GM18867 (cell line): Measurements from ENCODE around the gene EDNRA.
A peak's percentile ranks its signal among the peaks of the same experiment; 100 is the strongest.

Experiments used
- ATAC-seq: cut with Tn5 transposase; IDR thresholded peaks from one replicate; pipeline ENCODE4 v1.9.1; 2021; ENCODE audit warnings: mild to moderate bottlenecking, moderate library complexity; ENCODE audit not compliant: unreplicated experiment

The EDNRA gene

DNA sequence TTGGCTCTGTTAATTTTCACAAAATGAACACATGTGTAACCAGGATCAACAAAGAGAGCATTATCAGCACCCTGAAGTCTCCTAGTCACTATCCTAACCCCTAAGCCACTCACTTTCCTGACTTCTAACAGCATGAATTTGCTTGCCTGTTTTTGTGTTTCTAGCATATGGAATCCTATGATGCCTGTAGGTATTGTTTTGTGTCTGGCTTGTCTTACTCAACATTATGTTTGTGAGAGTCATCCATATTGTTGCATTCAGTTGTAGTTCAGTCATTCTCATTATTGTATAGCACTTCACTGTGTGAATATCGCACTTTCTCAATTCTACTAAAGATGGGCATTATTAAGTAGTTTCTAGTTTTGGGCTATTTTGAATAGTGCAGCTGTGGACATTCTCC lies 15.6 kb downstream of the EDNRA start:
- ATAC-seq: no peak

DNA sequence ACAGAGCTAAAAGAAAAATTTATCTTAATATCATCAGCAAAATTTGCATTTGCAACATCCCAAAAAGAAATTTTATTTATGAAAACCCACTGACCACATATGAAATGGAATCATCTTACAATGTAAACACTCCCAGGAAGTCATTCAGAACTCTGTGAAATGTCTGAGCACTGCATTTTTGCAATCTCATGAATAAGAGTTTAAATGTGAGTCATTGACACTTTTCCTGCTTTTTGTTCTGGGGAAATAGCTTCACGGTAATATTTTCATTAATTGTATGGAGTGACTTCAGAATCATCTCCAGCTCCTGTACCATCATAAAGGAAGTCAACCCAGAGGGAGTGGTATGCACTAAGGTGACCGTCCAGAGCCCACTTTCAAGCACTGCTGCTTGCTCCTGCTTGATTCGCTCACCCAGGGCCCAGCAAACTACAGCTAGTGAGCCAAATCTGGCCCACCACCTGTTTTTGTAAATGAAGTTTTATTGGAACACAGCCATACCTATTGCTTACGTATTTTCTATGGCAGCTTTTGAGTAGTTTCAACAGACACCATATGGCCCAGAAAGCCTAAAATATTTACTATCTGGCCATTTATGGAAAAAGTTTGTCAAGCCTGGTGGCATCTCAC lies 17.2 kb downstream of the EDNRA start:
- ATAC-seq: no peak

DNA sequence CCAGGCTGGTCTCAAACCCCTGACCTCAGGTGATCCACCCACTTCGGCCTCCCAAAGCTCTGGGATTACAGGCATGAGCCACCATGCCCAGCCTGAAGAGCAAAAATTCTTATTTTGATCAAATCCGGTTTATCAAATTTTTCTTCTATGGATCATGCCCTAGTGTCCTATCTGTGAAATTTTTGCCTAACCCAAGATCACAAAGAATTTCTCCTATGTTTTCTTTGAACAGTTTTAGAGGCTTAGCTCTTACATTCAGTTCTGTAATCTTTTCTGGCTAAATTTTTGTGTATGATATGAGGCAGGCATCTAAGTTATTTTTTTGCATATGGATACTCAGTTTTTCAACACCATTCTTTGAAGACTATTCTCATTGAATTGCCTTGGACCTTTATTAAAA lies 27.4 kb downstream of the EDNRA start:
- ATAC-seq: no peak

DNA sequence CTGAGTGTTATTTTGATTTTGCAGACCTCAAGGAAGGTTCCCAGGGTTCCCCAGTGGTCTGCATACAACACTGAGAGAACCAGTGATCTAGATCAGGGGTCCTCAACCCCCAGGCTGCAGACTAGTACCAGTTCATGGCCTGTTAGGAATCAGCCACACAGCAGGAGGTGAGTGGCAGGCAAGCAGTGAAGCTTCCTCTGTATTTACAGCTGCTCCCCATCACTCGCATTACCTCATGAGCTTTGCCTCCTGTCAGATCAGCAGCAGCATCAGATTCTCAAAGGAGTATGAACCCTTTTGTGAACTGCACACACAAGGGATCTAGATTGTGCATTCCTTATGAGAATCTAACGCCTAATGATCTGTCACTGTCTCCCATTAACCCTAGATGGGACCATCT lies 28.5 kb downstream of the EDNRA start:
- ATAC-seq: no peak

GRCh38 chr4:147510962-147511668 lies 30.2 kb downstream of the EDNRA start:
- no peak for ATAC-seq

GRCh38 chr4:147513091-147513490 lies 32.2 kb downstream of the EDNRA start:
- ATAC-seq: no peak

DNA sequence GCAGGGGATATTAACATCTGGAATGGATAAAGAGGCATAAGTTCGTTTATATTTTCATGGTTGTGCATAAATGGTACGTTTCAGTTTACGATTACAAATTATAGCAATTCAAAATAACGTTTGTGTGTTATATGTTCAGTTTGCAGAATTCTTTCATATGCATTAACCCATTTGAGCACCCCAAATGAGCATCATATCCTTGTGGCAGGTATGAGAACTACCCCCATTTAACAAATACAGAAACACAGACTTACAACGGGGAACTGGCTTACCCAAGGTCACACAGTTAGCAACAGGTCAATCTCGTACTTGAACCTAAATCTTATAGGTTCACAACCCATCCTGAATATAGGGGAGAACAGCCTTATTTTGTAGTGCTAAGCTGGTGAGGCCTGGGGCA lies 33.1 kb downstream of the EDNRA start:
- no peak for ATAC-seq

GRCh38 chr4:147515220-147515936 lies 34.5 kb downstream of the EDNRA start:
- no peak for ATAC-seq

DNA sequence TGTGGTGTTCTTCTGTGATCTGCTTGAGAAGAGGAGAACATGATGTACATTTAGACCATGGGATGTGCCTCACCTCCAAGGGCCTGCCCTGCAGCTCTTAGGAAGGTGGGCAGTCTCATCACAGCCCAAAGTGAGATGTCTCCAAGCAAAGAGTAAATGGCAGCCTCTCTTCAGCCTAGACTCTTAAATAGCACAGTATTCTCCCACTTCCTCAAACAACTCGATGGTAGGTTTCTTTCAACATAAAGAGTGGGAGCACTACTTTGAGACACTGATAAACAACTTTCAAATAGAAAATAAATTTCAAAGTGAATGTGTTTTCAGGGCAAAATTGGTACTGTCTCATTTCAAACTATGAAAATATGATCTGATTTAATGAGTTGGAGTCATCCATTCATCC lies 35.2 kb downstream of the EDNRA start:
- ATAC-seq: no peak

GRCh38 chr4:147518086-147518485 lies 37.2 kb downstream of the EDNRA start:
- no peak for ATAC-seq

DNA sequence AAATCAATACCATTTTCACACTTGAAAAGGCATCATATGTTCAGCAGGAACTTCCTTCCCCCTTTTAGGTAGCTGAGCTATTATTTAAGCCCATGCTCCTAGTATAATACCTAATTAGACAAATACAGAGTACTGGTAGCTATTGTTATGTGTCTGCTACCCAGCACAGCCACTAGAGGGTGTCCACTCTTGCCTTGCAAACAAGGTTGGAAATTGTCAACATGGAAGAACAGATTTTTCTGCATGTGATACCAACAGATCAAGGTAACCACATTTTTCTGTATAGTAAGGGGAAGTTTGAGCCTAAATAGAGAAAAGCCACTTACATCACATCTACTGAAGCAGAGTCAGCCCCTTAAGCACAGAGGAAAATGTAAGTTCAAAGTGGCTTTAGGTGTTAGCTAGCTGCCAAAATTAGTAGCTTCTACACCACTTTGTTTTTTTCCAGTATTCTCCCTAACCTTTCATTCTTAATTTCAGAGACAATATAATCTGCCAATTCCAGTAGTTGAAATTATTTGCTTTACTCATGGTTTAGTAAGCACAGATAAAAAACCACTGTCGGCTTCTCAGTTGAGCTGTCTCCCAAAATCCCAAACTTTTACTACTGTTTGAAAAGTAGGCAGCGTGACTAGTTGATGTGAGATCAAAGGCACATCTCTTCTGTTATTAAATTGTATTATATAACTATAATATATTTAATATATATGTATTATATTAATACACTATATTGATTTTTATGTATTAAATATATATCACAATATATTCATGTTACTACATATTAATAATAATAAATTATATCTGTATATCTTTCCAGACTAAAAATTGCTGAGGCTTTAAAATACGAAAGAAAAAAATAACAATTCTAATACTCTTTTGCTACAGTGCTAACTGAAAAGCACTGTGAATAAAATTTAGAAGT lies 38.2 kb downstream of the EDNRA start:
- ATAC-seq: peak; percentile 96

GRCh38 chr4:147524601-147525000 lies 43.7 kb downstream of the EDNRA start:
- ATAC-seq: no peak

GRCh38 chr4:147525494-147526271 lies 44.8 kb downstream of the EDNRA start:
- no peak for ATAC-seq

DNA sequence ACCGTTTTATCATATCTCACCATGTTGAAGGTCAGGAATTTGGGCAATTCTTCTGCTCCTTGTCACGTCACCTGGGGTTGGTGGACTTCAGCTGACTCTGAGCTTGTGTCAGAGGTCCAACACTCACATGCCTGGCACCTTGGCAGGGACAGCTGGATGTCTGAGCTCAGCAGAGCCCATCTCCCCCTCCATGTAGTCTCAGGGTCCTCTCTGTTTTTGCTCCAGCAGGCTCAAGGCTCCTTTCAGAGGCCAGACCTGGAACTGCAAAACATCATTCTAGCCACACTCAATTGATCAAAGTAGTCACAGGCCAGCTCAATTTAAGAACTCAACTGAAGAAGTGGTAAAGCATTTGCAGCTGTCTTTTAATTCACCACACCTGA lies 45.4 kb downstream of the EDNRA start:
- no peak for ATAC-seq

GRCh38 chr4:147528054-147528453 lies 47.2 kb downstream of the EDNRA start:
- no peak for ATAC-seq

DNA sequence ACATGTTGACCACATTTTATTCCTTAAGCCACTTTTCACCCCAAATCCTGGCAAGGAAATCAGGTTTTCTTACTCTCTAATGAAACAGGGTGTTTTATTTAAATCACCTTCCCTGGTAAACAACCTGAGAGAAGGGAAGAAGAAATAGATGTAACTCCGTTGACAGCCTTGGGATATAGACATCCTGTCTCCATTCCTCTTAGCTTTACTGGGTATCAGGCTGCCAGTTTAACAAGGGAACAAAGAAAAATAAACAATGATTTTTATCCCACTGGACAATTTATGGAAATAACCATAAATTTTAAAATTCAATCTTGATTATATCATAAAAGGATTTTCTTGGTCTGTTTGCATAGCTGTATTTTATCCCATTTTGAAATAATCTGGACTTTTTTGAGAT lies 49.2 kb downstream of the EDNRA start:
- no peak for ATAC-seq

DNA sequence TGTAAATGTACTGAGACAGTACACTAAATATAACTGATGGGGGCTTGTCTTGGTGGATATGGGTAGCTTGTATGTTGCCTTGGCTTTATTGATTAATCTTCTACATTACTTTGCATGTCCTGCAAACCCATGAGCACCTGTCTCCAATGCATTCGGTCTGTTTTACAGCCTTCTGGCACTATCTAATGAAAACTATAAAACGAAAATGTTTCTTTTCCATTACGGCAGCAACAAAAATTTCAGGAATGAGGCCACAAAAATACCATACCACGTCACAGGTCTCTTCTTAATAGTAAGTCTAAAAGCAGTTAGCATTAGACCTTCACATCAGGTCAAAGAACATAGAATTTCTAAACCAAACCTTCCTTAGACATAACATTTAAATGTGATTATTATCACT lies 49.8 kb downstream of the EDNRA start:
- no peak for ATAC-seq

GRCh38 chr4:147532896-147533295 lies 52.0 kb downstream of the EDNRA start:
- ATAC-seq: no peak

GRCh38 chr4:147533331-147533730 lies 52.4 kb downstream of the EDNRA start:
- ATAC-seq: no peak

DNA sequence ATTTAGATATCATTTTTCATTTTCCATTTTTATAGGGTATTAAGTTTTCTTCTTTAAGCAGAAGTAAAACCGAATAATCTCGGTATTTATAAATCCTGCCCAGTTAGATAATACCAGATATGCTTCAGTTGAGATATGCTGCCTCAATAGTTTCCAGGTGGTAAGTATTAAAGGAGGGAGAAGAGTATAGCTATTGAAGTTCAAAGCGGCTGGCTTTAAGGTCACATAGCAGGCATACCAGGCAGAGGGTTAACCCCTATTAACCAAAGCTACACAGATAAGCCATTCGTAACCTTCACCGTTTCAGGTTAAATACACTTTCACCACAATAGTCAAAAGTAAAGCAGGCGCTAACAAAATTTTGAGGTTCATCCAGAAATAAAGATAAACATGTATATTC lies 54.2 kb downstream of the EDNRA start:
- no peak for ATAC-seq
